GM03348 (cell line): Measurements from ENCODE around the gene ENTR1.

Experiments
- DNase-seq: peaks from one replicate; pipeline ENCODE4 v3.0.0; 2012; ENCODE audit warnings: low spot score

ENTR1 gene

DNA sequence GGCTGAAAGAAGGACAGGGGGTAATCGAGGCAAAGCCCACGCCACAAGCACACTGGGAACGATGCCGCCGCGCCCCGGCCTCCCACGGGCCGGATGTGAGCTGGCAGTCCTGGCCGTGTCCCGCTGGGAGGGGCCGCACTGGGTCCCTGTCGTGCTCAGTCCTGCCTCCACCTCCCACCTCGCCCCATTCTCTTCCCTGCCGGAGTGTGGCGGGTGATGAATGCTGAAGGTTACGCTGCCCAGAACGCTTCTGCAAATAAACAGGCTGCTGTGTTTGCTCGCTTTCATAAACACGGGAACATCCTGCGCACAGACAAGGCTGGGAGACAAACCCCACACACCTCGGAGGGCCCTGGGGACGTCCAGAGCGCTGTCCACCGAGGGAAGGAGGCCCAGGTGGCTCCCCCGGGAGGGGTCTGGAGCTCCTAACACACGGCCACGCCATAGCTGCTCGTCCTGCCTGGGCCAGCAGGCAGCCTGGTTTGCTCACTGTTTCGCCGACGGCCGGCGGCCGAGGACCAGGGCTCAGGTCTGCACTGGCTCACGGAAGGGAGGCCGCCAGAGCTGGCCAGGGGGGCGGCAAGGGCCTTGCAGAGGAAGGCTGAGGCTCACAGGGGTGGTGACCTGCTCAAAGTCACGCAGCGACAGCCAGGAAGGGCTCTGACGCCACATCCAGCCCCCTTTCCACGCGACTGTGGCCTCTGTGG is 49.2 kb downstream of the ENTR1 start:
- peak; percentile 43 for DNase-seq

DNA sequence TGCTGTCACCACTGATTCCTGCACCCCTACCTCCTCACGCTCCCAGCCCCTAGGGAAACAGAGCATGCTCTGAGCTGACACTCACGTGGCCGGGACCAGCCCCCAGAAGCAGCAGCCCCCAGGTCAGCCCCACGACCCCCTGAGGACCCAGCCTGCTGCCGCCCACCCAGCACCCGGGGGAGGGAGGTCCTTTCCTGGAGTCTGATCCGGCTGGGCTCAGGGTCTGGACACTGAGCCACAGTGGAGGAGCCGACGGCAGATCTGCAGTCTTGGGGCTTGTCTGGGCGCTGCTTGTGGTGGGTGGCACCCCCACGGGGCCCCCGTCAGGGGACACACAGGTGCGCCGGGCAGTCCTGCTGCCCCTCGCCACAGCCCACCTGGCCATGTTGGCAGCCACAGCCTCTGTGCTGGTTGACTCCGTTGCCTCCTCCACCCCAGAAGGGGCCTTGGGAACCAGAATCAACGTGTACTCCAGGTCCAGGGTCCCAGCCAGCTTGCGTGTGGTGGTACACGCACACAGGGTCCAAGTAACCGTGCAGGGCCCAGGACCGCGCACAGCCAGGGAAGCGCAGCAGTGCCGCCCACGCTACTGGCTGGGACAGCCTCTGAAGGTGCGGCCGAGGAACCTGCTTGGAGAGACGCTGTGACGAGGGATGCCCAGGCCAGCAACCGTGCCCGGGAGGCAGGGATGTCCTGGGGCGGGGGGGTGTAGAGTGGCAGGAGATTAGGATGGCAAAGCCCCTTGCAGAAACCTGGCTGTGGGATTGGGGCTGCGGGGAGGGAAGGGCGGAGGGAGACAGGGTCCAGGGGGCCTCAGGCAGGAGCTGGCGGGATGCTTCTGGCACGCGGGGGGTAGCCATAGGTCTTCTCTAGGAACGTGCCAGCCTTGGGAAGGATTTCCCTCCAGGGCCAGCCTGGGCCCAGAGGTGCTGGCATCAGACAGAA is 50.4 kb downstream of the ENTR1 start:
- DNase-seq, result no peak

DNA sequence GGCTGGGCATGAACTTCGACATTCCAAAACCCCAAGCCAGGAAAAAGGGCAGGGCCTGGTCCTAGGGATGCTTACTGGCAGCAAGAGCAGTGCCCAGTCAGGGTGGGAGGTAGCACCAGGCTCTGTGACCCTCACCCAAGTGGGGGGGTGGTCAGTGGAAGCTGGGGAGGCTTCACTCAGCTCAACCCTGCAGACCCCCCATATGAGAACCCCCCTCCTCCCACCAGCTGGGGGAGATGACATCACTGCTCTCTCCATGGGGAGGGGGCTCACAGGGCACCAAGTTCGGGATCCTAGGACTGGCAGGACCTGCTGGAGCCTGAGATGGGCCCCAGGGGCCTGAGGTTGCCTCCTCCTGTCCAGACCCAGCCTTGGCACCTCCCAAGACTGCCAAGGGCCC is 51.5 kb downstream of the ENTR1 start:
- no peak for DNase-seq

DNA sequence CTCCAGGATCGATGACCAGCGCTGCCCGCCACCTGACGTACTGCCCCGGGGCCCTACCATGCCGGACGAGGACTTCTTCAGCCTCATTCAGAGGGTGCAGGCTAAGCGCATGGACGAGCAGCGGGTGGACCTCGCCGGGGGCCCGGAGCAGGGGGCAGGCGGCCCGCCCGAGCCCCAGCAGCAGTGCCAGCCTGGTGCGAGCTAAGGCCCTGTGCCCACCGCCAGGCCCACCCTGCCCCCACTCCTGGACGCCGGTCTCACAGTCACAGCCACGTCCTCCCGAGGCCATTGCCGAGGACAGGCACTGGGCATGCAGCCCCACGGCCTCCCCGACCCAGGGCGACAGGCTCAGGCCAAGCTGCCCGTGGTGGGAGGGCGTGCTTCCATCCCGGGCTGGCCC is 52.4 kb downstream of the ENTR1 start:
- DNase-seq, result no peak

DNA sequence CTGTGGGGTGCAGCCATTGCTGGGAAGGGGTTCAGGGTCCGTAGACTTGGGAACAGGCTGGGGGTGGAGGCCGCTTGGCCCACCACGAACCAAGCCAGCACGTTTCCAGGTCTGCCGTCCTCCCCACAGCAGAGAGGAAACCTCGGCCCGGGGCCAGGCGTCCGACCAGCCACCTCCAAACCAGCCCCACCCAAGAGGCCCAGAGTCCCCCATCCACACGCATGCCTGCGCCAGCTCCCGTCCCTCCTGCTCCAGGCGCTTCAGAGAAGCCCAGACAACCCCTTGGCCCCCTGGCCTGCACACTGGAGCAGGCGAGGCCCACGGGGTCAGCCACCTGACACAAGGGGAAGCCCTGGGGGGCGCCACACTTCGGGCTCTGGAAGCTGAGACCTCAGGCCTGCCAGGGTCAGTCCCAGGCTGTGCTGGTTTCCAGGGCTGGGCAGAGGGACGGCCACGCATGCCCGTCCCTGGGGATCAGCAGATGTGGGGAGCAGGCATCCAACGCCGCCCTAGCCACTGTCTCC is 53.1 kb downstream of the ENTR1 start:
- DNase-seq, result no peak

DNA sequence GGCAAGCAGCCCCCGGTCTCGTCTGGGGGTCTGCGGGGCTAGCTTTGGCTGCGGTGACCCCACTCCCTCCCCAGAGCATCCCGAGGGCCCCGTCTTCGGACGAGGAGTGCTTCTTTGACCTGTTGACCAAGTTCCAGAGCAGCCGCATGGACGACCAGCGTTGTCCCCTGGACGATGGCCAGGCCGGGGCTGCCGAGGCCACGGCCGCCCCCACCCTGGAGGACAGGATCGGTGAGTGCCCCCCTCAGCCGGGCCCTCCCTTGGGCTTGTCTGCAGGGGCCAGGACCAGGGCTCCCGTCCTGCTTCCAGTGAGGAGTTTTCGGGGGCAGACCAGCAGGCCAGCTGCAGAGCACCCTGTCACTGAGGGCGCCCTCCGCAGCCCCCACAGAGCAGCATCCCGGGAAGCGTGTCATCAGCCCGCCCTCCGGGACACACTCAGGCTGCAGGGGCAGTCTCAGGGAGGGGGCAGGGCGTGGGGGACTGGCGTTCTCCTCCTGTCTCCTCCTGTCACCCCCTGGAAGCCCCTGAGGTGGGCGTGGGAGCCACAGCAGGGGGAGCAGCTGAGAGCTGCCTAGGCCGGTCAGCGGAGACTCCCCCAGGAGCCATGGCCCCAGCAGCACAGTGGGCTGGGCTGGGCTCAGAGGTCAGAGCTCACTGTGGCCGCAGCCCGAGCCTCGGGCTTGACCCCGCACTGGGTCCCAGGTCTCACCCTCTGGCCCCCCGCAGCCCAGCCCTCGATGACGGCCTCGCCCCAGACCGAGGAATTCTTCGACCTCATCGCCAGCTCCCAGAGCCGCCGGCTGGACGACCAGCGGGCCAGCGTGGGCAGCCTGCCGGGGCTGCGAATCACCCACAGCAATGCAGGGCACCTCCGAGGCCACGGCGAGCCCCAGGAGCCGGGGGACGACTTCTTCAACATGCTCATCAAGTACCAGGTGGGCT is 54.5 kb downstream of the ENTR1 start:
- DNase-seq, result no peak

DNA sequence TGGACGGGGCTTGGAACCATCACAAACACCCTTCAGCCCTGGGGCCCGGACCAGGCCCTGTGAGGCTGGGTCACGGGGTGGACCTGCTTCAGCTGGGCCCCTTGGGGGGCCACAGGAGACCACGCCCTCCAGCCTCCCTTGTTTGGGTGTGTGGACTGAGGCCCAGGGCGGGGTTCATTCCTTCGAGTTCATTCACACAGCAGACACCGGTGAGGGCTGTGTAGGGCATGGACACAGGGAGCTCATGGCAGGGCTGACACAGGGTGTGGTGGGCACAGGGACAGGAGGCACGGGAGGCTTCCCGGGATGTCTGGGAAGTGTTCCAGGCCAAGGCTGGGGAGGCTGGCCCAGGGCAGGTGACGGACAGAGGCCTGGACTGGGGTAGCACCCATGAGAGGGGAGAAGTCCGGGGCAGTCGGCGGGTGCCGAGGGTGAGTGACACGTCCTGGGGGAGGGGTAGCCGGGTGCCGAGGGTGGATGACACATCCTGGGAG is 55.8 kb downstream of the ENTR1 start:
- DNase-seq, result peak; percentile 69

DNA sequence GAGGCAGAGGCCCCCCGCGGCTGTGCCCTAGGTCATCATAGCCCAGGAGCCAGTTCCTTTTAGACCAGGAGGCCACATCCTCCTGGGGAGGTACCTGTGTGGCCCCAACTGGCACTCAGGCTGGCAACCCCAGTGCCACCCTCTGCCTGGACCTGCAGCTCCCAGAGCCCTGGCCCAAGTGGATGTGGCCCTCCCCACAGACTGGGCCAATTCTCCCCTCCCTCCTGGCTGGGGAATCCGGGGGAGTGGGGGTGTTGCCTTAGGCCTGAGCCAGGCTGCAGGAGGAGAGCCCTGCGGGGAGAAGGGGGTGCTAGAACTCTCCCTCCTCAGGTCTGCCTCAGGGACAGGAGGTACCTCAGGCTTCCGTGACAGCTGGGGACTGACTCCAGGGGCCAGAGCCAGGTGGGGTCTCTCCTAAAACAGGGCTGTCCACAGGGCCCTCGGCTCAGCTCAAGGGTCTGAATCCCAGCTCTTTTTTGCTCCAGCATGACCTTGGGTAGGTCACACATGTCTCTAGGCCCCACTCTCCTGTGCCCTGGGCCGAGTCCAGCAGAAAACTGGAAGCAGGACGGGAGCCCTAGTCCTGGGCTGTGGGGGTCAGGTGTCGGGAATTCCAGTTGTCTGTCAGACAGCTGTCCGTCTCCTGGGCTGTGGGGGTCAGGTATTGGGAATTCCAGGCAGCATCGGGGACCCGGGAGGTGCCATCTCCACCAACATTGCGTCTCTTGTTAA is 56.5 kb downstream of the ENTR1 start:
- DNase-seq, result no peak

DNA sequence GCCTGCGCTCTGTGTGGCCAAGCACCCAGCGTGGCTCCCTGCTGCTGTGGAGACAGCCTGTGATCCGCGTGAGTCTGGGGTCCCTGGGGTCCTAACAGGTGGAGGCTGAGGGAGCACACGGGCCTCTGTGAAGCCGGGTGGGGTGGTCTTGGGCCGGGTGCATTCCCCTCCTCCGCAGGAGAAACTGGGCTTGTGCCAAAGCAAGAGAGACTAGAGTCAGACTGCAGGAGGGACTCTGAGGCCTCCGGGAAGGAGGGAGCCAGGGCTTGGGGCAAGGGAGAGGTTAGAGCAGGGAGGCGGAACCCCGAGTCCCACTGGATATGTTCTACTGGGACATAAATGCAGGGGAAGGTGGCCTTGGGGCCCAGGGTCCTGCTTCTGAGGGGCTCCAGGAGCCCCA is 57.3 kb downstream of the ENTR1 start:
- DNase-seq, result no peak

DNA sequence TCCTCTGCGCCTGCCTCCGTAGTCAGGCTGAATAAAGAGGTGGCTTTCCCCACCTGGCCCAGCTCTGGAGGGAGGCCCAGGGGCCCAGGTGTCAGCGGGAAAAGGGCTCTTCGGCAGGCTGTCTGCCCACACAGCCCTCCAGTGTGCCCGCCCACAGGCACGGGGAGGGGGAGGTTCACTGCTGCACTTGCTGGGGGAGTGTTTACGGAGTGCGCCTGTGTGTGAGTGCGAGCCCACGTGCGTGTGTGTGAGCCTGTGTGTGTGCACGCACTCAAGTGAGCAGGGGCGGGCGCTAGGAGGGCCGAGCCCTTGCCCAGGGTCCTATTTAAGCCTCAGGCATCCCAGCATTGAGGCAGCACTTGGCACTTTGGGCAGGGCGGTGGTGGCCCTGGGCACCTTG is 57.7 kb downstream of the ENTR1 start:
- no peak for DNase-seq
